WTC11 (cell line): ENCODE data around the gene SP110. TPM values are rescaled to one million over a fixed set of nuclear protein-coding genes. Genes with fewer than 3 reads are reported as not detected.

ENCODE experiments used
- ATAC-seq: fragments of 200-7000 bp; cut with Tn5 transposase; 2 replicates; pipeline ENCODE4 v1.10.0; 2021; ENCODE audit warnings: mild to moderate bottlenecking, moderate library complexity
- CTCF ChIA-PET: fragments of 300-600 bp; sonication (Branson Sonifier 250); formaldehyde crosslinking; loops from one replicate; lab custom pipeline; 2021; ENCODE audit warnings: antibody characterized with exemption; lab: Charles Lee
- POLR2A ChIA-PET: fragments of 350-600 bp; sonication (Branson Sonifier 250); formaldehyde crosslinking; loops from one replicate; lab custom pipeline; 2021; ENCODE audit warnings: antibody characterized with exemption; lab: Charles Lee
- DNase-seq: peaks from one replicate; pipeline ENCODE4 v3.0.0; 2021; ENCODE audit warnings: low spot score
- H3K27ac Mint-ChIP-seq: 2 replicates; pipeline ENCODE4 v1.8.0; 2021; ENCODE audit warnings: mixed read lengths
- H3K27me3 Mint-ChIP-seq: 2 replicates; pipeline ENCODE4 v1.8.0; 2021; ENCODE audit warnings: low read depth, mild to moderate bottlenecking, moderate library complexity, mixed read lengths
- H3K36me3 Mint-ChIP-seq: 2 replicates; pipeline ENCODE4 v1.8.0; 2021; ENCODE audit warnings: mixed read lengths
- H3K4me1 Mint-ChIP-seq: 2 replicates; pipeline ENCODE4 v1.8.0; 2022; ENCODE audit warnings: mixed read lengths
- H3K4me3 Mint-ChIP-seq: 2 replicates; pipeline ENCODE4 v1.8.0; 2021; ENCODE audit warnings: mild to moderate bottlenecking, moderate library complexity, mixed read lengths
- H3K9me3 Mint-ChIP-seq: 2 replicates; pipeline ENCODE4 v1.8.0; 2021; ENCODE audit warnings: mixed read lengths
- CREM ChIP-seq: sonication (generic); formaldehyde crosslinking; IDR thresholded peaks from 2 replicates; pipeline ENCODE4 v1.8.1; 2022; ENCODE audit warnings: mild to moderate bottlenecking, missing genetic modification reagents, moderate library complexity
- EMX1 ChIP-seq: fragments of 250-450 bp; sonication (Bioruptor Pico); IDR thresholded peaks from 2 replicates; pipeline ENCODE4 v1.8.0; 2021; ENCODE audit warnings: mild to moderate bottlenecking
- ESRRA ChIP-seq: sonication (generic); formaldehyde crosslinking; IDR thresholded peaks from 2 replicates; pipeline ENCODE4 v1.8.1; 2022; ENCODE audit warnings: mild to moderate bottlenecking, missing genetic modification reagents, borderline replicate concordance
- FOXJ3 ChIP-seq: sonication (generic); formaldehyde crosslinking; IDR thresholded peaks from 2 replicates; pipeline ENCODE4 v1.9.0; 2021; ENCODE audit warnings: missing genetic modification reagents, mild to moderate bottlenecking, borderline replicate concordance
- FOXP1 ChIP-seq: sonication (generic); formaldehyde crosslinking; IDR thresholded peaks from 2 replicates; pipeline ENCODE4 v1.8.0; 2022; ENCODE audit warnings: missing genetic modification reagents, mild to moderate bottlenecking, moderate library complexity, borderline replicate concordance
- GTF2I ChIP-seq: fragments of 250-450 bp; sonication (Bioruptor Pico); conservative IDR thresholded peaks from 2 replicates; pipeline ENCODE4 v1.4.0; 2021; ENCODE audit warnings: mild to moderate bottlenecking
- JAZF1 ChIP-seq: fragments of 250-450 bp; sonication (Bioruptor Pico); IDR thresholded peaks from 2 replicates; pipeline ENCODE4 v1.9.0; 2021; ENCODE audit warnings: moderate library complexity, mild to moderate bottlenecking, inconsistent platforms
- SP1 ChIP-seq: sonication (generic); formaldehyde crosslinking; conservative IDR thresholded peaks from 2 replicates; pipeline ENCODE4 v1.8.1; 2022; ENCODE audit warnings: missing genetic modification reagents
- TEAD1 ChIP-seq: sonication (generic); formaldehyde crosslinking; IDR thresholded peaks from 2 replicates; pipeline ENCODE4 v1.8.0; 2022; ENCODE audit warnings: mild to moderate bottlenecking, missing genetic modification reagents
- TEAD4 ChIP-seq: sonication (generic); formaldehyde crosslinking; IDR thresholded peaks from 2 replicates; pipeline ENCODE4 v1.8.0; 2022; ENCODE audit warnings: mild to moderate bottlenecking, missing genetic modification reagents
- TP53 ChIP-seq: sonication (generic); formaldehyde crosslinking; IDR thresholded peaks from 2 replicates; pipeline ENCODE4 v1.8.1; 2023; ENCODE audit warnings: mild to moderate bottlenecking, missing genetic modification reagents
- total RNA-seq: library from RNA; stranded (reverse); gene quantifications from 3 replicates; pipeline ENCODE4 v1.2.3, GENCODE V29; 2021
- TF ChIP-seq, protein P1 (sequence below): sonication (generic); formaldehyde crosslinking; IDR thresholded peaks from 2 replicates; pipeline ENCODE4 v1.8.0; 2023; ENCODE audit warnings: missing genetic modification reagents
- TF ChIP-seq, protein P2 (sequence below): sonication (generic); formaldehyde crosslinking; IDR thresholded peaks from 2 replicates; pipeline ENCODE4 v1.8.0; 2022; ENCODE audit warnings: mild to moderate bottlenecking, missing genetic modification reagents
- TF ChIP-seq, protein P3 (sequence below): fragments of 250-450 bp; sonication (Bioruptor Pico); IDR thresholded peaks from 2 replicates; pipeline ENCODE4 v1.9.0; 2021; ENCODE audit warnings: mild to moderate bottlenecking
- TF ChIP-seq, protein P4 (sequence below): sonication (generic); formaldehyde crosslinking; IDR thresholded peaks from 2 replicates; pipeline ENCODE4 v1.8.0; 2023; ENCODE audit warnings: missing genetic modification reagents, mild to moderate bottlenecking, borderline replicate concordance
- TF ChIP-seq, protein P5 (sequence below): fragments of 250-450 bp; sonication (Bioruptor Pico); IDR thresholded peaks from 2 replicates; pipeline ENCODE4 v1.9.0; 2021; ENCODE audit warnings: mild to moderate bottlenecking, borderline replicate concordance
- TF ChIP-seq, protein P6 (sequence below): fragments of 250-450 bp; sonication (Bioruptor Pico); IDR thresholded peaks from 2 replicates; pipeline ENCODE4 v2.1.2; 2022; ENCODE audit warnings: mild to moderate bottlenecking, moderate library complexity

The SP110 gene
- total RNA-seq, 1 experiment from 2014 or later: 5.7 TPM

DNA sequence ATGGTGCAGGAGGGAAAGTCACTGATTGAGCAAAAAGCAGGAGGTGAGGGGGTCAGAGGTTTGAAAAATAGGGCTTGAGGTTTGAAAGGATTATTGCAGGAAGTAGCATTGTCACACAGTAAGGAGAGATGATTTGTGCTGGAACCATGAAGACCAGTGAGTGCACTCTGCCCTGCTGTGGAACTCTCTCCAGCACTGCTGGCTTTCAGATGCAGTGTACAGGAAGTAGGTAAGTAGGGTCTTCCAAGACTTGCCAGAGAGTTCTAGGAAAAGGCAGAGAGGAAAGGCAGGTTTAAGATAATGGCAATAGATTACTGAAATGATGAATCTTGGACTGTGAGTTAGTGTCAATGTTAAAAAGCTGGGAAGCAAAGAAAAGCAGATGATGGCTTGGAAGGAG is 11.2 kb downstream of the SP110 start:
- Mint-ChIP-seq H3K27ac (no peak overlapping the region), H3K9me3 (no peaks in the 10 kb centered on the region), H3K4me1 (no peaks in the 10 kb centered on the region), H3K27me3 (no peaks in the 10 kb centered on the region), H3K36me3 (no peaks in the 10 kb centered on the region), H3K4me3 (no peak overlapping the region)
- DNase-seq: no peak
- POLR2A ChIA-PET: no interaction called here
- no peak for TF ChIP-seq FOXP1 (CRISPR knock-in tag)
- TF ChIP-seq, protein P1, sequence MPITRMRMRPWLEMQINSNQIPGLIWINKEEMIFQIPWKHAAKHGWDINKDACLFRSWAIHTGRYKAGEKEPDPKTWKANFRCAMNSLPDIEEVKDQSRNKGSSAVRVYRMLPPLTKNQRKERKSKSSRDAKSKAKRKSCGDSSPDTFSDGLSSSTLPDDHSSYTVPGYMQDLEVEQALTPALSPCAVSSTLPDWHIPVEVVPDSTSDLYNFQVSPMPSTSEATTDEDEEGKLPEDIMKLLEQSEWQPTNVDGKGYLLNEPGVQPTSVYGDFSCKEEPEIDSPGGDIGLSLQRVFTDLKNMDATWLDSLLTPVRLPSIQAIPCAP (CRISPR knock-in tag): no peak
- TF ChIP-seq, protein P2, sequence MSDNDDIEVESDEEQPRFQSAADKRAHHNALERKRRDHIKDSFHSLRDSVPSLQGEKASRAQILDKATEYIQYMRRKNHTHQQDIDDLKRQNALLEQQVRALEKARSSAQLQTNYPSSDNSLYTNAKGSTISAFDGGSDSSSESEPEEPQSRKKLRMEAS (CRISPR knock-in tag): no peak
- no peak for TF ChIP-seq TEAD1
- TF ChIP-seq JAZF1 (CRISPR knock-in tag): no peak
- TF ChIP-seq TP53 (CRISPR knock-in tag): no peak
- CTCF ChIA-PET: no interaction called here
- no peak for ATAC-seq

DNA sequence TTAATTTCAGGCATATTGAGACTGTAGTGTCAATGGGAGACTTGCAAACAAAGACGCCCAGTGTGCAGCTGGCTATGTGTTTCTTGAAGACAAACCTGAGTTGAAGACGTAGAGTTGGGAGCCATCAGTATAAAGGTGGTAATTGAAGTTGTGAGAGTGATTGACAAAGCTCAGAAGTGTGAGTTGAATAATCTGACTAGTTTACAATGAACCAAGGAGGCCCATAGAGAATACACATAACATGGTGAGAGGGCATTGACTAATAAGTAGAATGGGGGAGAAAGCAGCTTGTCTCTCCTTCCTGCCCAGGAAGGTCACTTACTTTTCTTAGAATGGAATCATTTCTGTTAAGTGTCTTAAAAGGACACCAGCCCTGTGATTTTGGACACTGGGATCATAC is 14.1 kb downstream of the SP110 start:
- H3K27me3 Mint-ChIP-seq: no peaks in the 10 kb centered on the region
- POLR2A ChIA-PET: no interaction called here
- no peak for ATAC-seq
- H3K4me3 Mint-ChIP-seq: no peak overlapping the region
- CTCF ChIA-PET: interaction anchor here (1.1 kb wide), 1 partner anchor 137 kb away, joined by 3 read pairs; the partner anchor contains the start of gene SLC16A14
- TF ChIP-seq SP1 (no peak), TEAD4 (CRISPR knock-in tag) (no peak), ESRRA (CRISPR knock-in tag) (no peak), GTF2I (CRISPR knock-in tag) (no peak), CREM (no peak), TP53 (CRISPR knock-in tag) (no peak), EMX1 (CRISPR knock-in tag) (no peak), FOXJ3 (no peak)
- TF ChIP-seq, protein P3, sequence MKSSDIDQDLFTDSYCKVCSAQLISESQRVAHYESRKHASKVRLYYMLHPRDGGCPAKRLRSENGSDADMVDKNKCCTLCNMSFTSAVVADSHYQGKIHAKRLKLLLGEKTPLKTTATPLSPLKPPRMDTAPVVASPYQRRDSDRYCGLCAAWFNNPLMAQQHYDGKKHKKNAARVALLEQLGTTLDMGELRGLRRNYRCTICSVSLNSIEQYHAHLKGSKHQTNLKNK (CRISPR knock-in tag): no peak
- TF ChIP-seq, protein P4, sequence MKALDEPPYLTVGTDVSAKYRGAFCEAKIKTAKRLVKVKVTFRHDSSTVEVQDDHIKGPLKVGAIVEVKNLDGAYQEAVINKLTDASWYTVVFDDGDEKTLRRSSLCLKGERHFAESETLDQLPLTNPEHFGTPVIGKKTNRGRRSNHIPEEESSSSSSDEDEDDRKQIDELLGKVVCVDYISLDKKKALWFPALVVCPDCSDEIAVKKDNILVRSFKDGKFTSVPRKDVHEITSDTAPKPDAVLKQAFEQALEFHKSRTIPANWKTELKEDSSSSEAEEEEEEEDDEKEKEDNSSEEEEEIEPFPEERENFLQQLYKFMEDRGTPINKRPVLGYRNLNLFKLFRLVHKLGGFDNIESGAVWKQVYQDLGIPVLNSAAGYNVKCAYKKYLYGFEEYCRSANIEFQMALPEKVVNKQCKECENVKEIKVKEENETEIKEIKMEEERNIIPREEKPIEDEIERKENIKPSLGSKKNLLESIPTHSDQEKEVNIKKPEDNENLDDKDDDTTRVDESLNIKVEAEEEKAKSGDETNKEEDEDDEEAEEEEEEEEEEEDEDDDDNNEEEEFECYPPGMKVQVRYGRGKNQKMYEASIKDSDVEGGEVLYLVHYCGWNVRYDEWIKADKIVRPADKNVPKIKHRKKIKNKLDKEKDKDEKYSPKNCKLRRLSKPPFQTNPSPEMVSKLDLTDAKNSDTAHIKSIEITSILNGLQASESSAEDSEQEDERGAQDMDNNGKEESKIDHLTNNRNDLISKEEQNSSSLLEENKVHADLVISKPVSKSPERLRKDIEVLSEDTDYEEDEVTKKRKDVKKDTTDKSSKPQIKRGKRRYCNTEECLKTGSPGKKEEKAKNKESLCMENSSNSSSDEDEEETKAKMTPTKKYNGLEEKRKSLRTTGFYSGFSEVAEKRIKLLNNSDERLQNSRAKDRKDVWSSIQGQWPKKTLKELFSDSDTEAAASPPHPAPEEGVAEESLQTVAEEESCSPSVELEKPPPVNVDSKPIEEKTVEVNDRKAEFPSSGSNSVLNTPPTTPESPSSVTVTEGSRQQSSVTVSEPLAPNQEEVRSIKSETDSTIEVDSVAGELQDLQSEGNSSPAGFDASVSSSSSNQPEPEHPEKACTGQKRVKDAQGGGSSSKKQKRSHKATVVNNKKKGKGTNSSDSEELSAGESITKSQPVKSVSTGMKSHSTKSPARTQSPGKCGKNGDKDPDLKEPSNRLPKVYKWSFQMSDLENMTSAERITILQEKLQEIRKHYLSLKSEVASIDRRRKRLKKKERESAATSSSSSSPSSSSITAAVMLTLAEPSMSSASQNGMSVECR (CRISPR knock-in tag): no peak
- TF ChIP-seq, protein P5, sequence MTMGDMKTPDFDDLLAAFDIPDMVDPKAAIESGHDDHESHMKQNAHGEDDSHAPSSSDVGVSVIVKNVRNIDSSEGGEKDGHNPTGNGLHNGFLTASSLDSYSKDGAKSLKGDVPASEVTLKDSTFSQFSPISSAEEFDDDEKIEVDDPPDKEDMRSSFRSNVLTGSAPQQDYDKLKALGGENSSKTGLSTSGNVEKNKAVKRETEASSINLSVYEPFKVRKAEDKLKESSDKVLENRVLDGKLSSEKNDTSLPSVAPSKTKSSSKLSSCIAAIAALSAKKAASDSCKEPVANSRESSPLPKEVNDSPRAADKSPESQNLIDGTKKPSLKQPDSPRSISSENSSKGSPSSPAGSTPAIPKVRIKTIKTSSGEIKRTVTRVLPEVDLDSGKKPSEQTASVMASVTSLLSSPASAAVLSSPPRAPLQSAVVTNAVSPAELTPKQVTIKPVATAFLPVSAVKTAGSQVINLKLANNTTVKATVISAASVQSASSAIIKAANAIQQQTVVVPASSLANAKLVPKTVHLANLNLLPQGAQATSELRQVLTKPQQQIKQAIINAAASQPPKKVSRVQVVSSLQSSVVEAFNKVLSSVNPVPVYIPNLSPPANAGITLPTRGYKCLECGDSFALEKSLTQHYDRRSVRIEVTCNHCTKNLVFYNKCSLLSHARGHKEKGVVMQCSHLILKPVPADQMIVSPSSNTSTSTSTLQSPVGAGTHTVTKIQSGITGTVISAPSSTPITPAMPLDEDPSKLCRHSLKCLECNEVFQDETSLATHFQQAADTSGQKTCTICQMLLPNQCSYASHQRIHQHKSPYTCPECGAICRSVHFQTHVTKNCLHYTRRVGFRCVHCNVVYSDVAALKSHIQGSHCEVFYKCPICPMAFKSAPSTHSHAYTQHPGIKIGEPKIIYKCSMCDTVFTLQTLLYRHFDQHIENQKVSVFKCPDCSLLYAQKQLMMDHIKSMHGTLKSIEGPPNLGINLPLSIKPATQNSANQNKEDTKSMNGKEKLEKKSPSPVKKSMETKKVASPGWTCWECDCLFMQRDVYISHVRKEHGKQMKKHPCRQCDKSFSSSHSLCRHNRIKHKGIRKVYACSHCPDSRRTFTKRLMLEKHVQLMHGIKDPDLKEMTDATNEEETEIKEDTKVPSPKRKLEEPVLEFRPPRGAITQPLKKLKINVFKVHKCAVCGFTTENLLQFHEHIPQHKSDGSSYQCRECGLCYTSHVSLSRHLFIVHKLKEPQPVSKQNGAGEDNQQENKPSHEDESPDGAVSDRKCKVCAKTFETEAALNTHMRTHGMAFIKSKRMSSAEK (CRISPR knock-in tag): no peak
- TF ChIP-seq, protein P6, sequence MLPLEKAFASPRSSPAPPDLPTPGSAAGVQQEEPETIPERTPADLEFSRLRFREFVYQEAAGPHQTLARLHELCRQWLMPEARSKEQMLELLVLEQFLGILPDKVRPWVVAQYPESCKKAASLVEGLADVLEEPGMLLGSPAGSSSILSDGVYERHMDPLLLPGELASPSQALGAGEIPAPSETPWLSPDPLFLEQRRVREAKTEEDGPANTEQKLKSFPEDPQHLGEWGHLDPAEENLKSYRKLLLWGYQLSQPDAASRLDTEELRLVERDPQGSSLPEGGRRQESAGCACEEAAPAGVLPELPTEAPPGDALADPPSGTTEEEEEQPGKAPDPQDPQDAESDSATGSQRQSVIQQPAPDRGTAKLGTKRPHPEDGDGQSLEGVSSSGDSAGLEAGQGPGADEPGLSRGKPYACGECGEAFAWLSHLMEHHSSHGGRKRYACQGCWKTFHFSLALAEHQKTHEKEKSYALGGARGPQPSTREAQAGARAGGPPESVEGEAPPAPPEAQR (CRISPR knock-in tag): no peak
- no peak for DNase-seq
- H3K27ac Mint-ChIP-seq: no peak overlapping the region
- no peaks in the 10 kb centered on the region for H3K4me1 Mint-ChIP-seq
- H3K9me3 Mint-ChIP-seq: peaks cover 12% of the 10 kb centered on the region; the same call in 1 of the 2 replicates
- peaks cover 7% of the 10 kb centered on the region for H3K36me3 Mint-ChIP-seq
